ENCODE measurements around the gene CXCR5. TPM values are rescaled to one million over a fixed set of nuclear protein-coding genes. Genes with fewer than 3 reads are reported as not detected.

CXCR5 gene
- total and polyA plus RNA-seq, 10 donors, result 25.0 to 66.6 (median 34.3) TPM

DNA sequence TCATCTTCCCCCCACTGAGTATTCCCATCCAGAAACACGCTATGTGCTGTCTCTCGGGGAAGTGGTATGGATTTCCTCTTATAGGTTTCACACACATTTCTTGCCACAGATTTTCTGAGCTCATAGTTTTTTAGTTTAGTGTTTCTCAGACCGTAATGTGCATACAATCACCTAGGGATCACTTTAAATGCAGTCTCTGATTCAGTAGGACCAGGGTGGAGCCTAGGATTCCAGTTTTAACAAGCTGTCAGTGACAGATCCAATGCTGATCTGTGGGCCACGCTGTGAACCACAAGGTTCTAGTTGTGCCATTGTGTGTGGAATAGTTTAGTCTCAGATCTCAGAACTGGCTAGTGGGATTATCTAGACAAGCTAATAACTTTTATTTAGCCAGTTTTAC is 23.7 kb upstream of the CXCR5 start:
- Histone ChIP-seq H3K36me3 (no peaks in the 10 kb centered on the region), H3K4me3 (no peak overlapping the region), H3K27ac (no peak overlapping the region), H3K9me3 (no peaks in the 10 kb centered on the region), H3K4me1 (peaks cover 0 to 32% (median 0%) of the 10 kb centered on the region in 6 donors), H3K27me3 (replicated peaks in 1 of 7) (no peaks in the 10 kb centered on the region)
- TF ChIP-seq POLR2A (IDR thresholded peaks at IDR 0.05), result no peak
- TF ChIP-seq, protein P1, sequence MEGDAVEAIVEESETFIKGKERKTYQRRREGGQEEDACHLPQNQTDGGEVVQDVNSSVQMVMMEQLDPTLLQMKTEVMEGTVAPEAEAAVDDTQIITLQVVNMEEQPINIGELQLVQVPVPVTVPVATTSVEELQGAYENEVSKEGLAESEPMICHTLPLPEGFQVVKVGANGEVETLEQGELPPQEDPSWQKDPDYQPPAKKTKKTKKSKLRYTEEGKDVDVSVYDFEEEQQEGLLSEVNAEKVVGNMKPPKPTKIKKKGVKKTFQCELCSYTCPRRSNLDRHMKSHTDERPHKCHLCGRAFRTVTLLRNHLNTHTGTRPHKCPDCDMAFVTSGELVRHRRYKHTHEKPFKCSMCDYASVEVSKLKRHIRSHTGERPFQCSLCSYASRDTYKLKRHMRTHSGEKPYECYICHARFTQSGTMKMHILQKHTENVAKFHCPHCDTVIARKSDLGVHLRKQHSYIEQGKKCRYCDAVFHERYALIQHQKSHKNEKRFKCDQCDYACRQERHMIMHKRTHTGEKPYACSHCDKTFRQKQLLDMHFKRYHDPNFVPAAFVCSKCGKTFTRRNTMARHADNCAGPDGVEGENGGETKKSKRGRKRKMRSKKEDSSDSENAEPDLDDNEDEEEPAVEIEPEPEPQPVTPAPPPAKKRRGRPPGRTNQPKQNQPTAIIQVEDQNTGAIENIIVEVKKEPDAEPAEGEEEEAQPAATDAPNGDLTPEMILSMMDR (IDR thresholded peaks at IDR 0.05 in 8 of 11, conservative IDR thresholded peaks at IDR 0.05 in 3 of 11), result no peak
- no peak for TF ChIP-seq POLR2AphosphoS5 (IDR thresholded peaks at IDR 0.05)
- no peak for DNase-seq
- WGBS, 5 donors, result 57 to 72% (median 63%) methylated on average over 4 of the region's 4 CpGs
- intact Hi-C loops (cut with DNase I; ENCODE audit: low total_unique reads), result no loop called here

DNA sequence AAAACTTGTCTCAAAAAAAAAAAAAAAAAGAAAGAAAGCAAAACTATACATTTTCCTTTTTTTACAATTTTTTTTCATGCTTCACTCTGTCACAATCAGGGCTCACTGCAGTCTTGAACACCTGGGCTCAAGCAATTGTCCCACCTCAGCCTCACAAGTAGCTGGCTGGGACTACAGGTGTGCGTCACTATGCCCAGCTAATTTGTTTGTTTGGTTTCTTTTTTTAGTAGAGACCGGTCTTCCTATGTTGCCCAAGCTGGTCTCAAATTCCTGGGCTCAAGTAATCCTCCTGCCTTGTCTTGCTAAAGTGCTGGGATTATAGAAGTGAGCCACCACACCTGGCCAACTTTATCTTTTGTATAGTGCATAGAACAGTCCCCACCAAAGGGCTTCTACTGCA is 15.0 kb upstream of the CXCR5 start:
- 59 to 81% (median 74%) methylated on average over 2 of the region's 2 CpGs for WGBS, 5 donors
- peaks cover 25 to 54% (median 42%) of the 10 kb centered on the region in 6 donors for H3K4me1 ChIP-seq
- intact Hi-C loops (cut with DNase I; ENCODE audit: low total_unique reads), result no loop called here
- H3K9me3 ChIP-seq, result no peaks in the 10 kb centered on the region
- H3K36me3 ChIP-seq, result no peaks in the 10 kb centered on the region
- H3K4me3 ChIP-seq, result no peak overlapping the region
- H3K27ac ChIP-seq, result peak overlapping the region in 7 of 8 donors; percentile 86 to 97 (median 90)
- no peaks in the 10 kb centered on the region for H3K27me3 ChIP-seq (replicated peaks in 1 of 7)
- no peak for TF ChIP-seq POLR2A (IDR thresholded peaks at IDR 0.05)
- TF ChIP-seq, protein P1 (IDR thresholded peaks at IDR 0.05 in 8 of 11, conservative IDR thresholded peaks at IDR 0.05 in 3 of 11), result no peak
- TF ChIP-seq POLR2AphosphoS5 (IDR thresholded peaks at IDR 0.05), result peak in 1 of 3 donors; percentile 34
- DNase-seq, result peak; percentile 46

DNA sequence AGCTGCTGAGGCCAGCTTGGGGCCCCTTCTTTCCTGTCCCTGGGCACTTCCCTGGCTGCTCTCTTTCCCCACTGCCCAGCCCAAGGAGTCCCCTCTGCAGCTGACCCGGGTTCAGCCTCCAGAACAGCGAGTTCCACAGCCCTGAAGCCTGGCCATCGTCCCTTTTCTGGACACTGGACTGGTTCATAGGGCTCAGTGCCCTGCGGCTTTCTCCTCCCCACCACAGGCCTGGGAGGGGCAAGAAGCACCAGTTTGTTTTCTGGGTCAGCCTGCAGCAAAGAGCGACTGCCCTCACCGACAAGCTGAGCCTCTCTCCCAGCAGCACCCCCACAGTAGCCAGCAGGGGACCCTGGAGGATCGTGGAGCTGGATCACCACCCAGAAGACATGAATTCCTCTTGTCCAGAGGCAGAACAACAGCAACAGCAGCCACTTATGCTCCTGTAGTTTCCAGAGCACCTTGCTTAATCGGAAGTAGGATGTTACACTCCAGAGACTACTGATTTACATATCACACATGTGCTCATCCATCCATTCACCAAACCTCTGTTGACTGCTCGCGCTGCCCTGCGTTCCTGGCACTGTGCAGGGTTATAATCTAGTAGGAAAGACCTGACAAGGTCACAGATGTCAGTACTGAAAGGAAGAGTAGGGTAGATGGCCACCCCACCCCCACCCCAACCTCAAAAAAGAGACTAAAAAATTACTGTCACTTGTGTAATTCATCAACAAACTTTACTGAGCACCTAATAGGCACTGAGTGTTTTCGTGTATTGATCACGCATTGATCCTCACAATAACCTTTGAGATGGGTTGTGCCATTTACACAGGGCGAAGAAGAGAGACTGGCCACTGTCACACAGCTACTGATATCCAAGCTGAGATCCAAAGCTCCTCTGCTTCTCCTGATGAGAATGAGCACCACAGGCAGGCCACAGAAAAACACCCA is 13.0 kb upstream of the CXCR5 start:
- DNase-seq, result peak; percentile 83
- Histone ChIP-seq H3K4me3 (peak overlapping the region in 7 of 8 donors; percentile 5 to 59 (median 20)), H3K36me3 (no peaks in the 10 kb centered on the region), H3K9me3 (no peaks in the 10 kb centered on the region), H3K4me1 (peaks cover 25 to 72% (median 48%) of the 10 kb centered on the region in 6 donors), H3K27me3 (replicated peaks in 1 of 7) (no peaks in the 10 kb centered on the region), H3K27ac (peak overlapping the region; percentile 86 to 97 (median 89))
- intact Hi-C loops (cut with DNase I; ENCODE audit: low total_unique reads), result no loop called here
- TF ChIP-seq, protein P1 (IDR thresholded peaks at IDR 0.05 in 8 of 11, conservative IDR thresholded peaks at IDR 0.05 in 3 of 11), result peak in 2 of 11 experiments; percentile 4 to 14
- TF ChIP-seq POLR2A (IDR thresholded peaks at IDR 0.05) (no peak), POLR2AphosphoS5 (IDR thresholded peaks at IDR 0.05) (peak; percentile 66 to 71 (median 66))
- WGBS, 5 donors, result 31 to 39% (median 35%) methylated on average over 14 of the region's 14 CpGs

- peak overlapping the region in 7 of 8 donors; percentile 22 to 73 (median 51) for H3K27ac ChIP-seq
- H3K9me3 ChIP-seq, result no peaks in the 10 kb centered on the region
- intact Hi-C loops (cut with DNase I; ENCODE audit: low total_unique reads), result no loop called here
- peak overlapping the region in 1 of 8 donors; percentile 34 for H3K4me3 ChIP-seq
- TF ChIP-seq POLR2AphosphoS5 (IDR thresholded peaks at IDR 0.05), result peak; percentile 52 to 70 (median 63)
- no peak for TF ChIP-seq POLR2A (IDR thresholded peaks at IDR 0.05)
- no peaks in the 10 kb centered on the region for H3K27me3 ChIP-seq (replicated peaks in 1 of 7)
- peaks cover 34 to 89% (median 64%) of the 10 kb centered on the region in 6 donors for H3K4me1 ChIP-seq
- no peaks in the 10 kb centered on the region for H3K36me3 ChIP-seq
- 50 to 68% (median 60%) methylated on average over 17 of the region's 17 CpGs for WGBS, 5 donors
- peak; percentile 86 for DNase-seq
These were observed 11.3 kb upstream of the CXCR5 start for GRCh38 chr11:118872403-118872821.

Data from spleen (tissue), 11 donors.